ENCODE measurements around the gene CTSG. TPM values are rescaled to one million over a fixed set of nuclear protein-coding genes. Genes with fewer than 3 reads are reported as not detected.
"Not testable (repeated sequence)": the region's sequence is repeated elsewhere in the genome, so short reads cannot be mapped to it uniquely, and the experiment has no call there.

The CTSG gene, protein sequence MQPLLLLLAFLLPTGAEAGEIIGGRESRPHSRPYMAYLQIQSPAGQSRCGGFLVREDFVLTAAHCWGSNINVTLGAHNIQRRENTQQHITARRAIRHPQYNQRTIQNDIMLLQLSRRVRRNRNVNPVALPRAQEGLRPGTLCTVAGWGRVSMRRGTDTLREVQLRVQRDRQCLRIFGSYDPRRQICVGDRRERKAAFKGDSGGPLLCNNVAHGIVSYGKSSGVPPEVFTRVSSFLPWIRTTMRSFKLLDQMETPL
- total RNA-seq = 10 to 100 TPM in 1 of 2 donors, 1 to 10 TPM in 1; 1.3 to 10.7 TPM
- long read RNA-seq = 0 reads

DNA sequence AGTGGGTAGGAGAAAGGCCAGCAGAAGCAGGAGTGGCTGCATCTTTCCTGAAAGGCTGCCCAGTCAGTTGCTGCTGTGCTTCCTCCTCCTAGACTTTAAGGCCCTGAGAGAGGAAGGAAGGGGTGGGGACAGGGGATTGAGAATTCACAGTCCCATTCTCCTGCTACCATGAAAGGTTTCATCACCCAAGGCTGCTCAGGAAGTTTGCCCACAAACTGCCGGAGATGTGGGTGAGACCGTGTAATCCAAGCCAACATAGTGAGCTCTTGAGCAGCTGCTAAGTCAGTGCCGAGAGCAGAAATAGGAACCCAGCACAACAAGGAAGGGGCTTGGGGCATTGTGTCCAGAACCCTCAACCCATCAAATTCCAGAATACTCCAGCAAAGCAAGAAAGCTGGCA is at the start of gene CTSG:
CTSG (minus strand) TSS at position 69 of the 400 bp plus-strand sequence; CDS start at position 42, 27 bp downstream.
- ATAC-seq (no peak), DNase-seq (no peak)
- intact Hi-C loops (cut with DNase I, micrococcal nuclease) = no loop called here

DNA sequence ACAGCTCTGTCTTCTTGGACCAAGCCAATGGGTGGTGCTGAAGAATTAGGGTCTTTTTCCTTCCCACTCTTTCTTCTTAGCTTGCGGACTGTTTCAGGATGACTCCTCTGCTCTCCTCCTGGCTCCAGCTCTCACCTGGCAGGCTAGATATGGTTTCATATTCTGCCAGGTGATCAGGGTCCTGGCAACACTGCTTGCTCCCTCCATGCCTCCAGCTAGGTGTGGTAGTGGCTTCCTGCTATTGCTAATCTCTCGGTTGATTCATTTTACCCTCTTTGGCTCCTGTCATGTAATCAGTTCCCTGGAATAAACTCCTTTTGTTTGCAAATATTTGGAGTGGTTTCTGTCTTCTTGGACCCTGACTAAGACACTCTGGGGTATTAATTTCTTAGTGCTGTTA is 37.7 kb upstream of the CTSG start:
- DNase-seq (no peak), ATAC-seq (no peak)

DNA sequence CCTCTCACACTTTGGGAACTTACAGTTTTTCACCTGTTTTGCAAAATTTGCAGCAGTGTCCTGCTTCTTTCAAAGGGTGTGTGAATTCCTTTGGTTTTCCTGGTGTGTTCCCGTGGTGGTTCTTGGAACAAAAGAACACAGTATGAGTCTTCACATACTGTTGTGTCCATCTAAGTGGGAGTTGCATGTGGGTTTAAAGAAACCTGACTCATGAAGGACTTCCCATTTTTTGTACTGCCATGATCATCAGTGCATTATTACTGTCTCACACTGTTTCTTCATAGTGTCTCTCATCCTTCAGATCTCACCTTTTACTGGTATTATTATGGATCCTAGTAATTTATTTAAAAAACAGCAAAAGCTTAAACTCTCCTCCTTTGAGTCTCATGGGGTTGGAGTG is 37.2 kb upstream of the CTSG start:
- no peak for DNase-seq
- ATAC-seq = no peak
- intact Hi-C loops (cut with DNase I, micrococcal nuclease) = no loop called here

More for the DNA sequence above, 37.7 kb upstream of the CTSG start:
- intact Hi-C loops (cut with DNase I, micrococcal nuclease) = no loop called here

DNA sequence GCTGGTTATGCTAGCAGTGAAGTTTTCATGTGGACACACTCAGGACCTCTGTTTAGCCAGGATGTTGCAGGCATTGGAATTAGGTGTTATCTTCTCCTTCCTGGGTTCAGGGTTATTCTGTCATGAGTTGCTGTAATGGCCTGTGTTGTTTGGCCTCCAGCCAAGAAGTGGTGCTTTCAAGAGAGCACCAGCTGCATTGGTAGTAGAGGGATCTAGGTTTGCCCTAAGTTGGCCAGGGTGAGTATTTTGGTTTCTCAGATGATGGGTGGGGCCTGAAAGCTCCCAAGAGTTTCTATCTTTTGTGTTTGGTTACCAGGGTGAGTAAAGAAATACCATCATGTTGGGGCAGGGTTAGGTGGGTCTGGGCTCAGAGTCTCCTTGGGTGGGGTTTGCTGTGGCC is 36.1 kb upstream of the CTSG start:
- no peak for ATAC-seq
- no peak for DNase-seq
- intact Hi-C loops (cut with DNase I, micrococcal nuclease) = no loop called here

DNA sequence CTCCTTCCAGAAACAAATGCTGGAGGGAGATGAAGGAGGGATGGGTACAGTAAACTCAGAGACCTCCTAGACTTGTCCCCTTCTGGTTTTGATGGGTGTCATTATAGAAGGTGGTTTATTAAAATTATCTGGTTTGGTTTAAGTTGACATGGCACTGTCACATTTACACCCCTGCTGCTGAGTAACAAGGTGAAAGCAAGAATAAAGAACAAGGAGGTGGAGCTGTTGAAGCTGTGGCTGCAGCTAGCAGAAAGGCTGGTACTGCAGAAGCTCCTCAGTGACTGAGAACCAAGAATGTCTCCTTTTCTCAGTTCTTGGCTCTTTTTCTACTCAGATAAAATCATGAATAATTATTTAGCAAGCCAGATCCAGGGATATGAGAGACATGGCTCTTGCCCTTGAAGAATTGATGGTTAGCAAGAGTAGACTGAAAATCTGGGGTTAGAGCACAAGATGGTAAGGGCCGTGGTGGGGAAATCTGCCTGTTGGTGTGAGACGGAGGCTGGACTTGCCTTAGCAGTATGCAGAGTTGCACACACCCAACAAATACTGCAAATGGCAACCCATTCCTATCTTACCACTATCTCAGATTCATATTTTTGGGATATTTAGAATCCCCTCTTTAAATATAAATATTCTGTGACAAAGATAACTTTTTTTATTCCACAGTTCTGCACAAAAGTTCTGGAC is 33.8 kb upstream of the CTSG start, which contains the start of gene GZMH:
GZMH (minus strand) TSS at position 31 of the 690 bp plus-strand sequence. CDS start 72 bp downstream, outside the sequence.
- intact Hi-C loops (cut with DNase I, micrococcal nuclease) = no loop called here

DNA sequence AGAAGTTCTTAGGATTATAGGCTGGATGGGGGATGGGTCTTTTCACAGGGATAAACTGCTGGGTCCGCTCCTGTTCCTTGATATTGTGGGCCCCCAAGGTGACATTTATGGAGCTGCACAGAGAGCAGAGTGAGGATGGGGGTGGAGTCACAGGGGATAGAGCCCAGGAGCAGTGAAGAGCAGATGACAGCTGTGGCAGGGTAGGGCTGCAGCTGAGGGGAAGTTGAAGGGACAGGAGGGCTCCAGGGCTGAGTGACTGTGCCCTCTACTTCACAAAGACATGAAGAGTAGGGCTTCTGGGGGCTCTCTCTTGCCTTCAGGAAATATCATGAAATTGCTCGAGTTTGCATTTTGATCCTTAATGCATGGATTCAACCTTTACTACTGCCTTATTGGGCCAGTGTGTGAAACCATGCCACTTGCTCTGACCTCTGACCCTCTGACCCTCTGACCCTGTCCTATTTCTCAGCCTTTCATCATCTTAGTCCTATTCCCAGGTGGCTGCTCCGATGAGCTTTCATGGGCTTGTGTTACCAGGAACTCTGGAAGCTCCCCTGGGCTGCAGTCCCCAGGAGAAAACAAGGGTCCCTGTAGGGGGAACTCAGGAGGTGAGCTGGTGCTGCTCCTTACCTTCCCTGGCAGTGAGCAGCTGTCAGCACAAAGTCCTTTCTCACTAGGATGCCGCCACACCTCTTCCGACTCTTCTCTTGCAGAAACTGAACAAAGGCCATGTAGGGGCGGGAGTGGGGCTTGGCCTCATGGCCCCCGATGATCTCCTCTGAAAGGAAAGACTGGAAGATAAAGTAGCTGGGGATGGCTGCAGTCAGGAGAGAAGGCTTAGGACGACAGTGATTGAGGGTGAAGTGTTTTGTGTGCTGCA is 31.8 kb upstream of the CTSG start:
- DNase-seq (no peak), ATAC-seq (no peak)
- intact Hi-C loops (cut with DNase I, micrococcal nuclease) = no loop called here

More for the DNA sequence above, 33.8 kb upstream of the CTSG start, which contains the start of gene GZMH:
- DNase-seq = no peak
- no peak for ATAC-seq

DNA sequence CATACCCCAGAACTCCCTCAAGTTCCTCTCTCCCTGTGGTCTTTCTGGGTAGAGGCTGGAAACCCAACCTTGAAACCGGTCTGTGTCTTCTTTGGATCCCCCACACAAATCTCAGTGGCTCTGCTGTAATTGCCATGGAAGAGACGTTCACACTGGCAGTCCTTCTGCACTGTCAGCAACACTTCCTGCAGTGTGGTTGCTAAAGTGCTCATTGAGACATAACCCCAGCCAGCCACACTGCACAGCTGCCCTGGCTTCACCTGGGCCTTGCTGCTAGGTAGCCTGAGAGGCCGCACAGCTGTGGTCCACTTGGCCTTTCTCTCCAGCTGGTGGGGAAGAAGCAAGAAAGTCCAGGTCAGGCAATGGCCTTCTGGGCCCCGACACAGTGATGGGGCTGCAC is 31.0 kb upstream of the CTSG start:
- DNase-seq (no peak), ATAC-seq (no peak)
- intact Hi-C loops (cut with DNase I, micrococcal nuclease) = no loop called here

DNA sequence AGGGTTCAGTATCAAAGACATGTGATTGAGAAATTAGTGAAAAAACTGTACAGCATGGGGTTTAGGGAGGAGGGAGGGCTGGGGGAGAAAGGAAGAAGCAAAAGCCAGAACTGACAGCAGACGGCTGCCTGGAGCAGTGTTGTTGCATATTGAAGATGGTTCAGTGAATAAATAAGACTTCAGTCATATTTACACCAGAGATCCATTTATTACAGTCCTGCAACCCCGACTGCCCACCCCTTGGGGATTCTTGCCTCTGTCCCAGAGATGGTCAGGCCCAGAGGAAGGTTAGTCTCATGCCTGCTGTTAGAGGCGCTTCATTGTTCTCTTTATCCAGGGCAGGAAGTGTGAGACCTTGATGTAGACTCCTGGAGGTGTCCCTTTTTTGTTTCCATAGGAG is 30.2 kb upstream of the CTSG start:
- intact Hi-C loops (cut with DNase I, micrococcal nuclease) = no loop called here
- ATAC-seq (no peak), DNase-seq (no peak)

DNA sequence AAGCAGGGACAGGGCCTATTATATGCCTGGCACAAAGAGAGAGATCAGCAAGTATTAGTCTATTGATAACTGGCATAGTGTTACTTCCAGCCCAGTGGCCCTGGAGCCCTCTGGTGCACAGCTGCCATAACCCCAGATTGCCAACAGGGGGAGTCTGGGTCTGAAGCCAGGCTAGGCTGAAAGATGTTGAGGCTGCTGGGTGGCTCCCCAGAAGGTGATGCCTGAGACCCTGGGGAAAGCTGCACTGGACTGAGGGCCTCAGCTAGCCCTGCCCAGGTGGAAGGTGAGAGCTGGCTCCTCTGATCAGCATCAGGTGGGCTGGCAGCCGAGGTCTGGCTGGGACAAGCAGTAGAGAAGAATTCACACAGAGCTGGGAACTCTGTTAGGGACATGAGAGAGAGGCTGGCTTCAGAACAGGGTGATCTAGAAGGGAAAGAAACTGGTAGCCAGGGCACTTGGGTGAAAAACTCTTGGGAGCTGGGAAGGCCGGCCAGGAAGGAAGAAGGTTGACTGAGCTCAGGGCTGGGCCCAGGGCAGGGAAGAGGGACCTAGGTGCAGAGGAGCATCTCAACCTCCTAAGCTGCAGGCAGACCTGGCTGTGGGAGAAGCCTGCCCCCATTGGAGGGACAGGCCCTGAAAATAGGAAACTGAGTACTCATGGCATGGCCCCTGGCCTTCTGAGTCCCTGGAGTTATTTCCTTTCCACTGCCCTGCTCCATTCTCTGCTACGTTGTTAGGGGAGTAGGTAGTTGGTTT is 29.6 kb upstream of the CTSG start:
- intact Hi-C loops (cut with DNase I, micrococcal nuclease) = no loop called here
- DNase-seq = peak in 1 of 2 donors; percentile 51
- peak; percentile 57 for ATAC-seq

DNA sequence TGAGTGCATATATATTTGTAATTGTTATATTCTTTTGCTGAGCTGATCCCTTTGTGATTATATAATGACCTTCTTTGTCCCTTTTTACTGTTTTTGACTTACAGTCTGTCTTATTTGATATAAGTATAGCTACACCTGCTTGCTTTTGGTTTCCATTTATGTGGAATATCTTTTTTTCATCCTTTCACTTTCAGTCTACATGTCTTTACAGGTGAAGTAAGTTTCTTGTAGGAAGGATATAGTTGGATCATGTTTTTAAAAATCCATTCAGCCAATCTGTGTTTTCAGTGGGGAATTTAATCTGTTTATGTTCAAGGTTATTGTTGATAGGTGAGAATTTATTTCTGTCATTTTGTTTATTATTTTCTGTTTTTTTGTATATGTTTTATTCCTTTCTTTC is 21.4 kb upstream of the CTSG start:
- intact Hi-C loops (cut with DNase I, micrococcal nuclease) = no loop called here
- ATAC-seq (no peak), DNase-seq (no peak)

DNA sequence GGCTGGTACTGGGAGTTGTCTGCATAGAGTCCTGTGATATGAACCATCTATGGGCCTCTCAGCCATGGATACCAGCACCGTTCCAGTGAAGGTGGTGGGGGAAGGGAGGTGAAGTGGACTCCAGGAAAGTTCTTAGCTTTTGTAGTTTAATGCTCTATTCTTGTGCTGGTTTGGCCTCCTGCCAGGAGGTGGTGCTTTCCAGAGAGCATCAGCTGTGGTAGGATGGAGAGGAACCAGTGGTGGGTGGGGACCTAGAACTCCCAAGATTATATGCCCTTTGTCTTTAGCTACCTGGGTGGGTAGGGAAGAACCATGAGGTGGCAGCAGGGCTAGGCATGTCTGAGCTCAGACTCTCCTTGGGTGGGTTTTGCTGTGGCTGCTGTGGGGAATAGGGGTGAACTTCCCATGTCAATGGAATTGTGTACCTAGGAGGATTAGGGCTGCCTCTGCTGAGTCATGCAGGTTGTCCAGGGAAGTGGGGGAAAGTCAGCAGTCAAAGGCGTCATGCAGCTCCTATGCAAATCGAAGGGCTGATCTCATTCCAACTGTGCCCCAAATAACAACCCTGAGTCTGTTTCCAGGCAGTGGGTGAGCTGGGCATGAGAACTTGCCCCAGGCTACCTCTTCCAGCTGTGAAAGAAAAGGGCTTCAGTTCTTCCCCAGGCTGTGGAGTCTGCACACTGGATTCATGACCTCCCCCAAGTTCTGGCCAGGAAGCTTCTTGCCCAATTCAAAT is 19.2 kb upstream of the CTSG start:
- no peak for ATAC-seq
- intact Hi-C loops (cut with DNase I, micrococcal nuclease) = no loop called here

DNA sequence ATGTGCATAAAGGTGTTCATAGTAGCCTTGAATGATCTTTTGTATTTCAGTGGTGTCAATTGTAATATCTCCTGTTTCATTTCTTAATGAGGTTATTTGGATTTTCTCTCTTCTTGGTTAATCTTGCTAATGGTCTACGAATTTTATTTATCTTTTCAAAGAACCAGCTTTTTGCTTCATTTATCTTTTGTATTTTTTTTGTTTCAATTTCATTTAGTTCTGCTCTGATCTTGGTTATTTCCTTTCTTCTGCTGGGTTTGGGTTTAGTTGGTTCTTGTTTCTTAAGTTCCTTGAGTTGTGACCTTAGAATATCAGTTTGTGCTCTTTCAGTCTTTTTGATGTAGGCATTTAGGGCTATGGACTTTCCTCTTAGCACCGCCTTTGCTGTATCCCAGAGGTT is 15.0 kb upstream of the CTSG start:
- DNase-seq; intact Hi-C loops (cut with DNase I, micrococcal nuclease); ATAC-seq: not testable (repeated sequence)

More for the DNA sequence above, 19.2 kb upstream of the CTSG start:
- DNase-seq = no peak

DNA sequence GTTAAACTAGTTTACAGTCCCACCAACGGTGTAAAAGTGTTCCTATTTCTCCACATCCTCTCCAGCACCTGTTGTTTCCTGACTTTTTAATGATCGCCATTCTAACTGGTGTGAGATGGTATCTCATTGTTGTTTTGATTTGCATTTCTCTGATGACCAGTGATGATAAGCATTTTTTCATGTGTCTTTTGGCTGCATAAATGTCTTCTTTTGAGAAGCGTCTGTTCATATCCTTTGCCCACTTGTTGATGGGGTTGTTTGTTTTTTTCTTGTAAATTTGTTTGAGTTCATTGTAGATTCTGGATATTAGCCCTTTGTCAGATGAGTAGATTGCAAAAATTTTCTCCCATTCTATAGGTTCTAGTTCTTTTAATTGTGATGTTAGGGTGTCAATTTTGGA is 8.4 kb upstream of the CTSG start:
- intact Hi-C loops (cut with DNase I, micrococcal nuclease); ATAC-seq; DNase-seq: not testable (repeated sequence)

DNA sequence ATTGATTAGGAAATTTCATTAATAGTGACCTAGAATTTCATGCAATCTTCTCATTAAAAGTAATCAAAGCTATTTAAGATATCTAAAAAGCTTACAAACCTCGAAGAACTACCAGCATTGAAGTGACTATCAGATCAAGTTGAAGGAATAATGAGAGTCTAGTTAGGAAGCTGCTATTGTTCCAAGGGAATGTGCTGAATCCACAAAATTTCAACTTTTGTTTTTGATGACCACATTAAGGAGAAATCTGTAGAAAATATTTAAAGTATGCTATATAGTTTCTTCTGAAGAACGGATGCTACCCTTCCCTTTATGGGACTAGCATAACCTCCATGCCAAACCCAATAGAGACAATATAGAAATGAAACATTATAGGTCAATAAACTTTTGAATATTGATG is 2.5 kb upstream of the CTSG start:
- intact Hi-C loops (cut with DNase I, micrococcal nuclease) = no loop called here
- ATAC-seq (no peak), DNase-seq (no peak)

DNA sequence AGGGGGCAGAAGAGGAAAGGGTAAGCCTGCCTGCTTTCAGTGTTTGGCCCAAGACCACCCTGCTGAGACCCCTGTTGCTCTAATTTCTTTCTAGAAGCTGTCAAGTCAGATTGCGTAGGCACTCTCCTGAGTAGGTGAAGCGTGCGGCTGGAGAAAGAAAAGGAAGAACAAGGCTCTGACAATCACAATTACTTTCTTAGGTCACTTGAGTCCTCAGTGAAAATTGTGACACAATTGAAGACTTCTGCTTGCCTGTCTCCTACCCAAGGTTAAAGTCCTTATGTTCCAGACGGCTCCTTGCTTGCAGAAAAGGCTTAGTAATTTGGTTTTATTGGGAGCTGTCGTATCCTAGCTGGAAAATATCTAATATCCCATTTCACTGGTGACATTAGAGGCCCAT is 721 bp upstream of the CTSG start:
- no peak for ATAC-seq
- intact Hi-C loops (cut with DNase I, micrococcal nuclease) = no loop called here
- no peak for DNase-seq

DNA sequence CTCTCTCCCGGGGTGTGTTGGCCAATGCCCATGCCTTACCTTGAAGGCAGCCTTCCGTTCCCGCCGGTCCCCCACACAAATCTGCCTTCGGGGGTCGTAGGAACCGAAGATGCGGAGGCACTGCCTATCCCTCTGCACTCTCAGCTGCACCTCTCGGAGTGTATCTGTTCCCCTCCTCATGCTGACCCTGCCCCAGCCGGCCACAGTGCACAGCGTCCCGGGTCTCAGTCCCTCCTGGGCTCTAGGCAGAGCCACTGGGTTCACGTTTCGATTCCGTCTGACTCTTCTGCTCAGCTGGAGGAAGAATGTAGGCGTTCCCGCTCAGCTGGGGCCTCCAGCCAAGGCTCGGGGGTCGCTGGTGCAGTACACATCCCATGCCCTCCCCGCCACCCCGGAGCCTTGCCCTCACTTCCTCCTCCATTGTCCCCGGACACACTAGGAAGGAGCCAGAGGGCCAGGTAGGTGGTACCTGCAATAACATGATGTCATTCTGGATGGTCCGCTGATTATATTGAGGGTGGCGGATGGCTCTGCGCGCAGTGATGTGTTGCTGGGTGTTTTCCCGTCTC is 1.8 kb downstream of the CTSG start:
- intact Hi-C loops (cut with DNase I, micrococcal nuclease) = no loop called here
- ATAC-seq (no peak), DNase-seq (no peak)

DNA sequence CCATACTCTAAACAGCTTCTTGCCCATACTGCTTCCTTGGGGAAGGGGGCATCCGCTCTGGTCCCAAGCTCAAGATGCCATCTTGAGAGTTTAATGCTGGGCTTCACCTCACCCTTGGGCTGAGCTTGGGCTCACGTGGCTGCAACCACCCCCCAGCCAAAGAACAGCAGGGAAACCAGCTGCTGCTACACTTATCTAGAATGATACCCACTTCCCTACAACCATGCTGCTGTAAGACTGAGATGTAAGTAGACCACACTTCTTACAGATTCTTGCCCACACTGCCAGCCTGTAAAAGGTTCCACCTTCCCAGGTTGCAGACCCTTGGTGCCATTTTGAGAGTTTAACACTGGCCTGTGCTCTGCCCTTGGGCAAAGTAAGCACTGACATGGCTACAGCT is 9.7 kb downstream of the CTSG start:
- ATAC-seq = no peak
- DNase-seq = no peak
- intact Hi-C loops (cut with DNase I, micrococcal nuclease) = no loop called here

DNA sequence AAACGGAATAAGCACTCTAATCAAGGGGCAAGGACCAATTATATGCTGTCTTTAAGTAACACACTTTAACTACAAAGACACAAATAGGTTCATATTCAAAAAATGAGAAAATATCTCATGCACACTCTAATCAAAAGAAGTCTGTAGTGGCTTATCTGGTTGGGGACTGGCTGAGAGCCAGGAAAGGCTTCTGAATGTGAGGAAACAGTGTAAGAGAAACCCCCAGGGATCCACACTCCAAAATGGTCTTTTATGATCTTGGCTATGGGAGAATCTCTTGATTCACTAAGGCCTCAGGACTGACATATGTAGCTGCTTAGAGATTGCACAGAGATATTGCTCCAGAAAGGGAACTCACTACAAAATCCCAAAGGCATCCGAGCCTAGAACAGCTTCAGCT is 10.3 kb downstream of the CTSG start:
- DNase-seq (no peak), ATAC-seq (no peak)
- intact Hi-C loops (cut with DNase I, micrococcal nuclease) = no loop called here
